Eye (tissue), 1 donor: Measurements from ENCODE around the gene SIX1.

Source experiments
- DNase-seq: peaks from one replicate; pipeline ENCODE4 v3.0.0-alpha.2; 2015

Gene SIX1

DNA sequence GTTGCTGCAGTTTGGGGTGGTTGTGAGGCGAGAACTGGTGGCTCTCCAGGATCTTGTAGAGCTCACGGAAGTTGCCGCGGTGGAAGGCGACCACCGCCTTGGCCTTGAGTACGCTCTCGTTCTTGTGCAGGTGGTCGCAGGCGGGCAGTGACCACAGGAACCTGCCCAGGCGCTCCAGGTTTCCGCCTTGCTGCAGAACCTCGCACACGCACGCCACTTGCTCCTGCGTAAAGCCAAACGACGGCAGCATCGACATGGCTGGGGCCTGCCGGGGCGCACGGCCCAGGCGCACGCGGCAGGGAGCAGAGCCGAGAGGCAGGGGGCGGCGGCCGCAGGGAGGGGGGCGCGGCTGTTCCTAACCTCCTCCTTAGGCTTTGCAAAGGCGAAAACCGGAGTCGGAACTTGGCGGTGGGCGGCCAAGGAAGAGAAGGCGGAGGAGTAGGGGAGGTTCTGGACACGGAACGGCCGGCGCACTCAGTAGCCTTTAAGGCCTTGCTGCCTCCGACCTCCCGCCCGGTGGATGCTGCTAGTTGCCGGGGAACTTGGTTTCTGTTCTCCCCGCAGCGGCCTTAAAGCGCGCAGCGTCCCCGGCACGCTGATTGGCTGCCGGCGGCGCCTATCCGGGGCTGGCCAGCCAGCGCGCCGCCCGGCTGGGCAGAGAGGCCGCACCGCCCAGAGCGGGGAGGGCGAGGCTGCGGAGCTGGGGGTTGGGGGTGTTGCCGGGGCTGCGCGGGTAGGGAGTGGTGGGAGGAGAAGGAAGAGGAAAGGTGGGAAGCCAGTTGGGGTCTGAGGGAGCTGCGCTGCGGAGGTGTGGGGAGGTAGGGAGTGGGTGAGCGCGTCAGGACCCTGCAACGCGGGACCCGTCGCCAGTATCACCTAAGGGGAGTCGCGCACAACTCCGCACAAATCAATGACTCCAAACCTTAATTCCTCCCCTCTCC is at the start of gene SIX1:
SIX1 (minus strand) TSS at position 544 of the 941 bp plus-strand sequence; CDS start at position 256, 288 bp downstream.
- DNase-seq, result peak; percentile 92

DNA sequence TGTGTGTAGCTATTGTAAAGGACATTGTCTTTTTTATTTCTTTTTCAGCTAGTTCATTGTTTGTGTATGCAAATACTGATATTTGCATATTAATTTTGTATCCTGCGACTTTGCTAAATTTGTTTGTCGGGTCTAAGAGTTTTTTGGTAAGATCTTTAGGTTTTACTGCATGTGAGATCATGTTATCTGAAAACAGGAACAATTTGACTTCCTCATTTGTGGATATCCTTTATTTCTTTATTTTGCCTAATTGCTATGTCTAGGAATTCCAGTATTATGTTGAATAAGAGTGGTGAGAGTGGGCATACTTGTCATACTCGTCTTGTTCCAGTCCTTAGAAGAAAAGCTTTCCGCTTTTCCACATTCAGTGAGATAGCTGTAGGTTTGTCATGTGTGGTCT is 46.0 kb upstream of the SIX1 start:
- DNase-seq, result no peak

DNA sequence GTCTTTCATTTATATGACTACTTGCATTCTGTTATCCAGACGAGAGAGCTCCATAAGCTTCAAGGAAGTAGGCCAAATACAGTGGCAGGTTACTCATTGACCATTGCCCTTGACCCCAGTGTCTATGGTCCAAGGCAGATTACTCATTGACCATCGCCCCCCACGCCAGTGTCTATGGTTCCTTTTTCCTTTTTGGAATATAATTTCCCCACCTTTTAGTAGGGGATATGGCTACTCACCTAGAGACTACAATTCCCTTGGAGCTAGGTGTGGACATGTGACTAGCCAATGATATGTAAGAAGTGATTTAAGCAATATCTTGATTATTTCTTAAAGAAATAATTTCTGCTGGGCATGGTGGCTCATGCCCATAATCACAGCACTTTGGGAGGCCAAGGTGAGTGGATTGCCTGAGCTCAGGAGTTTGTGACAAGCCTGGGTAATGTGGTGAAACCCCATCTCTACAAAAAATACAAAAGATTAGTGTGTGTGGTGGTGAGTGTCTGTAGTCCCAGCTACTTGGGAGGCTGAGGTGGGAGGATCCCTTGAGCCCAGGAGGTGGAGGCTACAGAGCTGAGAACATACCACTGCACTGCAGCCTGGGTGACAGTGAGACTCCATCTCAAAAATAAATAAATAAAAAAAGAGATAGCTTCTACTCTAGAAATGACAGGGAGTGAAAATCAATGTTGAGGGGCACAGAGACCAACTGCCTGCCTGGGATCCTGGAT is 42.3 kb upstream of the SIX1 start:
- no peak for DNase-seq

DNA sequence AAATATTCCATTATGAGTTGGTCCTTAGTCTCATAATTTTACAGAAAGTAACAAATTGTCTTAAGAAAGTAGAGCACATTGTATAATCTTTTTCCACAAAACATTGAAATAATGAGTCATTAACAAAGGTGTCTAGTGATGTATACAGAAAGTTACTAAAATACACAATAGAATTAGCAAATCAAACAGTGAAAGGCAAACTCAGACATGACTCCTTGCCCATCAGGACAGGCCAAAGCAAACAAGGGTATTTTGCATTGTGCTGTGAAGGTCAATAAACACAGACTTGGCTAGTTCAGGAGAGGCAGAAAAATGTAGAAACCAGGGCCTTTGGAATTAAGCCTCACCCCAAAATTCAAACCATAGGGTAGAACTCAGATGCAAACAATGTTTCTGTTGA is 37.6 kb upstream of the SIX1 start:
- no peak for DNase-seq

- no peak for DNase-seq
These were observed 34.9 kb upstream of the SIX1 start for GRCh38 chr14:60684203-60684602.

DNA sequence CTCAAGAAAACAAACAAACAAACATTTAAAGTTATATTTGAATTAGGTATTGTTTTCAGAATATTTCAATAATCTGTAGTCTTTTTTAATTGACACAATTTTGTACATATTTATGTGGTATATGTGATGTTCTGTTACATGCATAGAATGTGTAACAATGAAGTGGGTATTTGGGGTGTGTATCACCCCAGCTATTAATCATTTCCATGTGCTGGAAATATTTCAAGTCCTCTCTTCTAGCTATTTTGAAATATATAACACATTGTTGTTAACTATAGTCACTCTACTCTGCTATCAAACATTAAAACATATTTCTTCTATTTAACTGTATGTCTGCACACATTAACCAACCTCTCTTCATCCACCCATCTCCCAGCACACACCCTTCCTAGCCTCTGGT is 32.0 kb upstream of the SIX1 start:
- no peak for DNase-seq

DNA sequence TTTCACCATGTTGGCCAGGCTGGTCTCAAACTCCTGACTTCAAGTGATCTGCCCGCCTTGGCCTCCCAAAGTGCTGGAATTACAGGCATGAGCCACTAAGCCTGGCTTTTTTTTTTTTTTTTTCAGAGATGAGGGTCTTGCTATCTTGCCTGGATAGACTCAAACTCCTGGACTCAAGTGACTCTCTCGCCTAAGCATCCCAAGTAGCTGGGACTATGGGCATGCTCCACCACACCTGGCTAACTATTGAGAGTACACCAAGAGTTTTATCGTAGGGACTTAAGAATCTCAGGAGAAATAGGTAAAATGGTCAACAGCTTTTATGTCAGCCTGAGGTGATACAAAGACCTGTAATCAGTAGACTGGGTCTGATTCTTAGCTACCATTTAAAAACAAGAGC is 31.2 kb upstream of the SIX1 start:
- DNase-seq, result no peak

- DNase-seq, result no peak
These were observed 30.4 kb upstream of the SIX1 start for GRCh38 chr14:60679566-60680258.

DNA sequence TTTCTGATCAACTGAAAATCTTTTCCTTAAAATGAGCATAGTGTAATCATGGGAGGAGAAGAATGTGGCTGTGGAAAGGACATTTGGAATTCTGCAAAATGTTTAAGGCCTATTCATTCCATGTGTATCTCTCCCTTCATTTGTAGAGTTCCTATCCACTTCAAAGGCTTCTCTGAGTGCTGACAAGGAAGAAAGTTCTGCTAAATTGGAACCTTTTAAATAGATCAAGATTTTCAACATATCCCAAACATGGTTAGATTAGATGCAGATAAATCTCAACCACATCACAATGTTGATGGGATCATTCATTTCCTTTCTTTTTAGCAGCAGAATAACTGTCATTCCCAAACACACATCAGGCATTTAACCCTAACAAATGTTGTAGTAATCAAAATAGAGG is 28.4 kb upstream of the SIX1 start:
- DNase-seq, result no peak

DNA sequence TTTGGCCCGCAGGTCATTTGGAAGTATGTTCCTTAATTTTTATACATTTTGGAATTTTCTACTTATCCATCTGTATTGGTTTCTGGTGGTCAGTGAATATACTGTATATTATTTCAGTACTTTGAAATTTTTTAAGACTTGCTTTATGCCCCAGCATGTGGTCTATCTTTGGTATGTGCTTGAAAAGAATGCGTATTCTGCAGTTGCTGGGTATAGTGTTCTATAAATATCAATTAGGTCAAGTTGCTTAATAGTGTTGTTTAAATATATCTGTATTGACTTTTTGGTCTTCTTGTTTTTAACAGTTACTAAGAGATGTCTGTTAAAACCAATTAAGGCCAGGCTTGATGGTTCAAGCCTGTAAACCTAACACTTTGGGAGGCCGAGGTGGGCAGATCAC is 21.7 kb upstream of the SIX1 start:
- DNase-seq, result no peak

DNA sequence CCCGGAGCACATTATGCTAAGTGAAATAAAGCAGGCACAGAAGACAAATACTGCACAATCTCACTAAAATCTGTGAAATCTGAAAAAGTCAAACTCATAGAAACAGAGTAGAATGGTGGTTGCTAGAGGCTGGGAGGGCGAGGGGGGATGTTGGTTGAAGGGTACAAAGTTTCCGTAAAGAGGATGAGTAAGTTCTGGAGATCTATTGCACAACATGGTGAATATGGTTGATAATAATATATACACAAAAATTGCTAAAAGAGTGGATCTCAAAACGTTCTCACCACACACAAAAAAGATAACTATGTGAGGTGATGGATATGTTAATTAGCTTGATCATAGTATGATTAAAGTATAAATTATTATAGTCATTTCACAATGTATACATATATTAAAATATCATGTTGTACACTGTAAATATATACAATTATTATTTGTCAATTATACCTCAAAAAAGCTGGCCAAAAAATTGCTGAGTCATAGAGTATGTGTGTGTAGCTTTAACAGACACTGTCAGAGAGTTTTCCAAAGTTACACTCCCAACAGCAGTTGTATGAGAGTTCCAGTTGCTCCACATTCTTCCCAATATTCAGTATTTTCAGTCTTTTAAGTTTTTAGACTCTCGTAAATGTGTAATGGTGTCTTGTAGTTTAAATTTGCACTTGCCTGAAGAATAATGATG is 19.3 kb upstream of the SIX1 start:
- DNase-seq, result no peak

DNA sequence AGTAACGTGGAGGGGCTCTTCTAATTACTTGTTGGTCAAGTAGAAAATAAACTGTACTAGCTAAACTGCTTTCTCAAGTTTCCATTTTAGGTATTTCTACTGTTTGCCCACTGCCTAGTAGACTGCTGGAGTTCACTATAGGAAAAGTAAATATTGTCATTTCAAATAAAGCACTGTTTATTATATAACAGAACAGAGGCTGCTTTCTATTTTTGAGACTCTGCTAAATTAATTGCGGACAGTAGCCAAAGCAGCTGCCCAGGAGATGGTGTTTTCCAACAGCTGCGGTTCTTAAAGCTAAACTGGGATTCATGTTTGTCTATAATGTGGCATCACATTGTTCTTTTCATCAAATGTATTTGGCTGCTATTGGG is 15.9 kb upstream of the SIX1 start:
- no peak for DNase-seq

DNA sequence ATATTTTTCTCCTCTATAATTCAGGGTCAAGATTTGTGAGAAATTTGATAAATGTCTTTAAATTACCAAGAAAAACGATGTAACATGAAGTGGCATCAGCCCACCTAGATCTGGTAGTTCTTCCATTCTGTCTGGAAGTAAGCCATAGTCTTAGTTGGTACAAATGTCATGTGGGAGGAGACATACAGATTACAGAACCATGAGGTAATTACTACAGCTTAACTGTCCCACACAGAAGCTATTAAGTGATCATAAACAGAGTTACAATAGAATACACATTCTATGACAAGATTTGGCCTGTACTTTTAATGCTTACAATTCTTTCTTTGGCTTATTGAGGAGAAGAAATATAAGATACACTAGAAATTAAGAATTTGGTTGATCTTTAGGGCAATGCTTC is 13.7 kb upstream of the SIX1 start:
- DNase-seq, result no peak

GRCh38 chr14:60661721-60662120 is 12.4 kb upstream of the SIX1 start:
- no peak for DNase-seq

DNA sequence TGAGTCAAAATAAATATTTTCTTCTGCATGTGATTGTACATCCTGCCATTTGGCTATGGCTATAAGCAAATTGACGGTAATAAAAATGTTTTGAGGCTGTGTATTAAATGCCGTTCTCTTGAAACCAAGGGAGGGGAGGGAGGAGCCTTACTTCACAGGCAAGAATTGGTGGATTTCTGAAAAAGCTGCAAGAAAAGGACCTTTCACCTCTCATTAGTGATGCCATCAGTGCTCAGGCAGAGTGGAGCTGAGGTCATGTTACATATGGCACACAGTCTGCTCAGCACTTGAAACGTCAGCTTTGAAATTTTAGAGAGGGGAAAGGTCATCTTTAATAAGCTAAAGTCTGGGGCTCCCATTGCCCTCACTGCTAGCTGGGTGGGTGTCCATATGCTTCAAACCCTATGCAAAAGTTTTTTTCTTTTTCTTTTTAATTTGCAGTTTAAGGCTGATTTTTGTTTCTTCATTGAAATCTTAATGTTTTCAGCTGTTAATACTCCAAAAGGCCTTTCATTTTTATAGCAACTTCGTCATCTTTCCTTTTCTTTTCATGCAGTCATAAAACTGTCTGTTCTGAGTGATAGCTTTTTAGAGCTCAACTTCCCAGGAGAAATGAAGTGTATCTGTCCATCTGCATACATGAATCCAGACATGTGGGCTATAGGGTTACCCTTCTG is 9.8 kb upstream of the SIX1 start:
- peak; percentile 43 for DNase-seq

- peak; percentile 52 for DNase-seq
These were observed 9.0 kb upstream of the SIX1 start for GRCh38 chr14:60658211-60658690.

- no peak for DNase-seq
These were observed 8.4 kb upstream of the SIX1 start for GRCh38 chr14:60657456-60658210.

DNA sequence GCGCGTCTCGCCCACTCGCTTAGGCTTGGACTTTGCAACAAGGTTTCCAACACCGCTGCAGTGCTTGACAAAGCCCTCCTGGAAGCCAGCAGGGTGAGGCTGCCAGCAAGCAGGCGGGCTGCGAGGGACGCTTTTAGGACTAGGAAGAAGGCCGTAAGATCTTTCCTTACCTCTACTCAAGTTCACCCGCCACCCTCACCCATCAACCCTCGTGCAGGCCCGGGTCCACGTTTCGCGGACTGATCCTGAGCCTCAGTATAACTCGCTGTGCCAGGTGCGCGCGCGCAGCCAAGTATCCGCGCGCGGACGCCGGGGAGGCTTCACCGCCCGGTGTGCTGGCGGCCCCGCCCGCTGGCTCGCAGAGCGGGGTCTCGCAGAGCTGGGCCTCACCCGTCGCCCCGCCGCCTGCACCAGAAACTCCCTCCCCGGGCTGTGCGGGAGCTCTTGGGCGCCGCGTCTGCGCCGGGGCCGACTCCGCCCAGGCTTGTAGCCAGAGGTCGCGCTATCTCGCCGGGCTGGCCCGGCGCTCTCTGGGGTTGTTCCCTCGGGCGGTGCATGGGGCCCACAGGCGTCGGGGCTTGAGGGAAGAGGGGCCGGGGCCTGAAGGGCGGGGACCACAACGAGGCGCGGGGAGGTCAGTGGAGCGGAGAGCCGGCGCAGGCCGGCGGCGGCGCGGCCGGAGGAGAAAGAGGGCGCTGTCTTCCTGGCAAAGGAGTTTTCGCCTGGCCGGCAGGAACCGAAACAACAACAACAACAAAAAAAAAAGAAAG is 7.6 kb upstream of the SIX1 start:
- peak; percentile 84 for DNase-seq

DNA sequence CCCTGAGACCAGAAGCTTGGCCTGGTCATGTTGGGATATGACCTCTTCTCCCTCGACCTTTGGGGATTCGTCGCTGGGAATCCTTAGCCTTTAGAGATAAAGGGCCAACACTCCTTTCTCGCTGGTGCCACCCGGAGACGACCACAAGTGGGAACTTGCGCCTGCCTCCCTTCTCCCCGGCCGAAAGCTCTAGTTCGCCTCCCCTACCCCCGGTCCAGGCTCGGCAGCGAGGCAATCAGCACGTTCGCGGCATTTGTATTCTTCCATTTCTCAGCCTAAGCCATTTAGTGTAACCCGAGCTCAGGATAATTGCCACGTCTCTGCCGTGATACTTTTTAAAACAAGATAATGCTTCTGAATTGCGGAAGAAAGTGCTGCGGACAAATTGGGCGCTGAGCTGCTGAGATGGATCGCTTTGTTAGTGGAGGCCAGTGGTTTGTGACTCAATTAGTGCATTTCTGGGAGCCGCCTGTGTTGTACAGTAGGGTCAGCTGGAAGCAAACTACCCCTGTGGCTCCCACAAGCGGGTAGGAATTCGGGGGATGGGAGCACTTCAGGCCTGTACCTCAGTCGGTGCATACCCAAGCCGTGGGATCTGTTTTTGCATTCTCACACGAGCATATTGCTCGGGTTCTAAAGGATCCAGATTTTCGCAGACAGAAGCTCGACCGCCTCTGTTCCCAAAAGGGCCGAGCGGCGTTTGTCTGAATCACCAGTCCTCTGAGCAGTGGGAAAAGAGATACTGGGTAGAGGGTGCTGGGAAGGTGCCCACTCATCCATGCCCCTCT is 6.8 kb upstream of the SIX1 start:
- DNase-seq, result peak; percentile 79
